IPS-18a (cell line): ENCODE results near the gene CELSR1.

Source experiments
- H3K27ac ChIP-seq: one replicate; pipeline ENCODE4 v1.5.1; 2013; ENCODE audit warnings: low read length
- H3K27me3 ChIP-seq: one replicate; pipeline ENCODE4 v1.6.1; 2013; ENCODE audit warnings: mild to moderate bottlenecking, low read length; ENCODE audit not compliant: control insufficient read depth, insufficient read depth
- H3K36me3 ChIP-seq: one replicate; pipeline ENCODE4 v1.6.1; 2013; ENCODE audit warnings: low read depth, low read length; ENCODE audit not compliant: control insufficient read depth
- H3K4me1 ChIP-seq: one replicate; pipeline ENCODE4 v1.6.1; 2013; ENCODE audit warnings: low read depth, low read length; ENCODE audit not compliant: control insufficient read depth
- H3K4me3 ChIP-seq: one replicate; pipeline ENCODE4 v1.5.1; 2013; ENCODE audit warnings: low read length
- H3K9ac ChIP-seq: one replicate; pipeline ENCODE4 v1.6.1; 2013; ENCODE audit warnings: mild to moderate bottlenecking, low read length, moderate library complexity
- H3K9me3 ChIP-seq: one replicate; pipeline ENCODE4 v1.6.1; 2013; ENCODE audit warnings: low read depth, low read length; ENCODE audit not compliant: control insufficient read depth

CELSR1 gene

GRCh38 chr22:46419754-46420571, 117.5 kb downstream of the CELSR1 start:
- H3K4me1 ChIP-seq, result no peaks in the 10 kb centered on the region
- H3K9ac ChIP-seq, result no peak overlapping the region
- no peaks in the 10 kb centered on the region for H3K9me3 ChIP-seq
- H3K36me3 ChIP-seq, result no peaks in the 10 kb centered on the region
- H3K27me3 ChIP-seq, result no peaks in the 10 kb centered on the region
- no peak overlapping the region for H3K4me3 ChIP-seq
- no peak overlapping the region for H3K27ac ChIP-seq

- no peaks in the 10 kb centered on the region for H3K9me3 ChIP-seq
- H3K4me3 ChIP-seq, result no peak overlapping the region
- no peak overlapping the region for H3K9ac ChIP-seq
- no peak overlapping the region for H3K27ac ChIP-seq
- no peaks in the 10 kb centered on the region for H3K4me1 ChIP-seq
- H3K27me3 ChIP-seq, result no peaks in the 10 kb centered on the region
- no peaks in the 10 kb centered on the region for H3K36me3 ChIP-seq
Observed at GRCh38 chr22:46418827-46419226, 118.6 kb downstream of the CELSR1 start.

DNA sequence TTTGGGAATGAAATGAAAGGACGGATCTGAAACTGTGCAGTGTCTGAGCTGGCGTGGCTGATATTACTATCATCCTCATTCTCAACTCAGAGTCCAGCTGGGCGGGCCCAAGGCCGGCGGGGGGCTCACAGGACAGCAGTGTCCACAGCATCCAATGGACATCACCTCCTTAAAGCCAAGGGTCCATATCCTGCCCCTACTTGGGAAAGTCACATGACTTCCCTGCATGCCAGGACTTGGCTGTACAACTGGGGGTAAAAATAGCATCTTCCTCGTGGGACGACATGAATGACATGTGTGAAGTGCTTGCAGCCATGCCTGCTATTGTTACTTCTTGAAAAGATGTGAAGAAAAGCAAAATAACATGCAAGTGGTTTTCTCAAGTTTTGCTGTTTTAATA, 119.7 kb downstream of the CELSR1 start:
- Histone ChIP-seq H3K4me3 (no peak overlapping the region), H3K27me3 (no peaks in the 10 kb centered on the region), H3K36me3 (no peaks in the 10 kb centered on the region), H3K9ac (no peak overlapping the region), H3K9me3 (no peaks in the 10 kb centered on the region), H3K27ac (no peak overlapping the region), H3K4me1 (no peaks in the 10 kb centered on the region)

DNA sequence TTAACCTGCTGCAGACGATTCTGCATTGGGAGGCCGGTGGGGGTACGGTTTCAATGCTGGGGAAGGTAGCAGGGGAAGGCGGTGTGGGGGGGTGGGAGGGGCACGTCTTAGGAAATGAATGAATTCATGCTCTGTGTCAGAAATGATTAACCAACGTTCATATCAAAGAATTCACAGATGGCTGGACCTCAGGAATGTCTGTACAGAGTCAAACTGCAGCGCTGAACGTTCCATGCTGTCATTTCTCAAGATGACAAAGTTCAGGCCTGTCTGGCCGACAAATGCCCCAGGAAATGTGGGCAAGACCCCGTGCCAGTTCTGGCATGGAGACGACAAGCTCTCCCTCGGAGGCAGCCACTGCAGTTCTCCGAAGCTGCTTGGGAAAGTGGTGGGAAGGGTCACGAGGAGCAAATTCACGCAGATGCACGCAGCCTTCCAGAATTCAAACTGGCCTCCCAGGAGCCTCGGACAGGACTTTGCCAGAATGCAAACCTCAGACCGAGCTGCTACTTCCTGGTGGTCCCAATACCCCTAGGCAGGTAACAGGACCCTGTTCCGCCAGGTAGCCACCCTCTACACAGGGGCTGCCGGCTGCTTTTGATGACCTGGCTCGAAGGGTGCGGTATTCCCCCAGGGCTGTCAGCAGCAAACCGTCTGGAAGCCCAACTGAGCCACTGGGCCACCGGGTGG, 120.4 kb downstream of the CELSR1 start:
- Histone ChIP-seq H3K36me3 (no peaks in the 10 kb centered on the region), H3K9me3 (no peaks in the 10 kb centered on the region), H3K4me1 (no peaks in the 10 kb centered on the region), H3K4me3 (no peak overlapping the region), H3K9ac (no peak overlapping the region), H3K27me3 (no peaks in the 10 kb centered on the region), H3K27ac (no peak overlapping the region)

DNA sequence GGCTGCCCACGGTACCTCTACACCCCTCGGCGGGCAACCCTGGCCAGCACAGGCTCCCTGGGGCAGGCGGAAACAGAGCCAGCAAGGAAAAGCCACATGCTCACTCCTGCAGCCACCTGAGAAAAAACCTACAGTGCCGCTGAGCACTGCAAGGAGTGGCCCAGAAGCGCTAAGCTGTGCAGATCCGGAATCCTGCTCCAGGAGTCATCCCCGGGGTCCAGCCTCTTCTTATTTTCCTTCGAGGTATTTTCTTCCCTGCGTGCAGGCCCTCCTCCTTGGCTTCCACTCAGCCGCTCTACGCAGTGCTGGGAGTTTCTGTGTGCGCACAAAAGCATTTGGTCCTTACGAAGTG, 120.9 kb downstream of the CELSR1 start:
- no peaks in the 10 kb centered on the region for H3K27me3 ChIP-seq
- H3K4me1 ChIP-seq, result no peaks in the 10 kb centered on the region
- H3K27ac ChIP-seq, result no peak overlapping the region
- H3K4me3 ChIP-seq, result no peak overlapping the region
- no peaks in the 10 kb centered on the region for H3K36me3 ChIP-seq
- H3K9me3 ChIP-seq, result no peaks in the 10 kb centered on the region
- H3K9ac ChIP-seq, result no peak overlapping the region

GRCh38 chr22:46415776-46416519, 121.5 kb downstream of the CELSR1 start:
- no peak overlapping the region for H3K27ac ChIP-seq
- no peaks in the 10 kb centered on the region for H3K27me3 ChIP-seq
- no peaks in the 10 kb centered on the region for H3K9me3 ChIP-seq

GRCh38 chr22:46414704-46415103, 122.7 kb downstream of the CELSR1 start:
- no peaks in the 10 kb centered on the region for H3K27me3 ChIP-seq

More at GRCh38 chr22:46415776-46416519, 121.5 kb downstream of the CELSR1 start:
- Histone ChIP-seq H3K36me3 (no peaks in the 10 kb centered on the region), H3K9ac (no peak overlapping the region), H3K4me1 (no peaks in the 10 kb centered on the region), H3K4me3 (no peak overlapping the region)

GRCh38 chr22:46413725-46414379, 123.6 kb downstream of the CELSR1 start:
- Histone ChIP-seq H3K9me3 (no peaks in the 10 kb centered on the region), H3K9ac (no peak overlapping the region), H3K4me1 (no peaks in the 10 kb centered on the region), H3K36me3 (no peaks in the 10 kb centered on the region), H3K27me3 (no peaks in the 10 kb centered on the region), H3K27ac (no peak overlapping the region), H3K4me3 (no peak overlapping the region)

More at GRCh38 chr22:46414704-46415103, 122.7 kb downstream of the CELSR1 start:
- no peaks in the 10 kb centered on the region for H3K36me3 ChIP-seq
- no peak overlapping the region for H3K9ac ChIP-seq
- H3K4me3 ChIP-seq, result no peak overlapping the region
- no peaks in the 10 kb centered on the region for H3K4me1 ChIP-seq
- H3K9me3 ChIP-seq, result no peaks in the 10 kb centered on the region
- H3K27ac ChIP-seq, result no peak overlapping the region

DNA sequence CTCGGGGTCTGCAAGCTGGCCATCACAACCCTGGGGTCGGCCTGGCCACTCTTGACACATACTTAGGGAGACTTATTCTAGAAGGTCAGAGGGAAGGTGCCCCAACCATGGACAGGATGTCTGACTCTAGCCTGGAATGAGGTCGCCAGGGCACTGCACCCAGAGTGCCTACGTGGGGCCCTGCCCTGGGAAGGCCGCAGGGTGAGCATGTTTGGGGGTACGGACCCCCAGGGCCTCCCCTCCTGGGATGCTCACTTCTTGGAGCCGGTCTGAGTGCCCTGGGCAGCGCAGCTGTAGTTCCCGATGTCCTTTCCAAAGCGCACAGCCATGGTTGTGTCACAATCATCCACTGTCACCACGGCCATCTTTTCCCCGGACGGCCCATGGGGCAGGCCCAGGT, 126.1 kb downstream of the CELSR1 start:
- no peaks in the 10 kb centered on the region for H3K36me3 ChIP-seq
- no peaks in the 10 kb centered on the region for H3K4me1 ChIP-seq
- H3K4me3 ChIP-seq, result no peak overlapping the region
- H3K9me3 ChIP-seq, result no peaks in the 10 kb centered on the region
- no peak overlapping the region for H3K27ac ChIP-seq
- no peak overlapping the region for H3K9ac ChIP-seq
- no peaks in the 10 kb centered on the region for H3K27me3 ChIP-seq

DNA sequence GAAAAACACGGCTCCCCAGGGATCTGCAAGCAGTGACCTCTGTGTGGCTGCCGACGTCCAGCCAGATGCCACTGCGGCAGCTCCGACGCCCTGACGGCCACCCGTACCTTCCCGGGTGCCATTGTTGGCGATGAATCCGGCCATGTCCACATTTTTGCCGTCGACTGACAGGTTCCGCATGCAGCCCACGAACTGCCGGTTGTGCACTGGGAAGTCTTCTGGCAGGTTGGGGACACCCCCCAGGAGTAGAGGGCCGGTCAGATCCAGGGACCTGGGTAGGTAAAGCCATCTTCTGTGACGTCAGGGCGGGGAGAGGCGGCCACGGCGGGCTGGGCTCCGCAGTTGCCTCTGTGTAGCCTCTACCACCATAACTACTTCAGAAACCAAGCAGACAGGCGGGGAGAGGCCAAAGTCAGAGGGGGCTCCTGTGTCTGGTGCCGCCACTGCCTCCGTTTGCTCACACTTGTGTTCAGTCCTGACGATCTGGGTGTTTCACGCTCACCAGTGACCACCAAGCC, 127.1 kb downstream of the CELSR1 start:
- Histone ChIP-seq H3K27me3 (no peaks in the 10 kb centered on the region), H3K4me3 (no peak overlapping the region), H3K4me1 (no peaks in the 10 kb centered on the region), H3K27ac (no peak overlapping the region), H3K9ac (no peak overlapping the region), H3K9me3 (no peaks in the 10 kb centered on the region), H3K36me3 (no peaks in the 10 kb centered on the region)

GRCh38 chr22:46409631-46410210, 127.7 kb downstream of the CELSR1 start:
- no peak overlapping the region for H3K27ac ChIP-seq
- H3K4me3 ChIP-seq, result no peak overlapping the region
- H3K4me1 ChIP-seq, result no peaks in the 10 kb centered on the region
- no peak overlapping the region for H3K9ac ChIP-seq
- H3K27me3 ChIP-seq, result no peaks in the 10 kb centered on the region
- H3K9me3 ChIP-seq, result no peaks in the 10 kb centered on the region
- H3K36me3 ChIP-seq, result no peaks in the 10 kb centered on the region
